Measurements from ENCODE around the gene F7. TPM values are rescaled to one million over a fixed set of nuclear protein-coding genes. Genes with fewer than 3 reads are reported as not detected.
"Not testable (repeated sequence)": the region's sequence is repeated elsewhere in the genome, so short reads cannot be mapped to it uniquely, and the experiment has no call there.

The F7 gene
- total and polyA plus RNA-seq, 10 donors = 0.03 TPM; not detected in 9

DNA sequence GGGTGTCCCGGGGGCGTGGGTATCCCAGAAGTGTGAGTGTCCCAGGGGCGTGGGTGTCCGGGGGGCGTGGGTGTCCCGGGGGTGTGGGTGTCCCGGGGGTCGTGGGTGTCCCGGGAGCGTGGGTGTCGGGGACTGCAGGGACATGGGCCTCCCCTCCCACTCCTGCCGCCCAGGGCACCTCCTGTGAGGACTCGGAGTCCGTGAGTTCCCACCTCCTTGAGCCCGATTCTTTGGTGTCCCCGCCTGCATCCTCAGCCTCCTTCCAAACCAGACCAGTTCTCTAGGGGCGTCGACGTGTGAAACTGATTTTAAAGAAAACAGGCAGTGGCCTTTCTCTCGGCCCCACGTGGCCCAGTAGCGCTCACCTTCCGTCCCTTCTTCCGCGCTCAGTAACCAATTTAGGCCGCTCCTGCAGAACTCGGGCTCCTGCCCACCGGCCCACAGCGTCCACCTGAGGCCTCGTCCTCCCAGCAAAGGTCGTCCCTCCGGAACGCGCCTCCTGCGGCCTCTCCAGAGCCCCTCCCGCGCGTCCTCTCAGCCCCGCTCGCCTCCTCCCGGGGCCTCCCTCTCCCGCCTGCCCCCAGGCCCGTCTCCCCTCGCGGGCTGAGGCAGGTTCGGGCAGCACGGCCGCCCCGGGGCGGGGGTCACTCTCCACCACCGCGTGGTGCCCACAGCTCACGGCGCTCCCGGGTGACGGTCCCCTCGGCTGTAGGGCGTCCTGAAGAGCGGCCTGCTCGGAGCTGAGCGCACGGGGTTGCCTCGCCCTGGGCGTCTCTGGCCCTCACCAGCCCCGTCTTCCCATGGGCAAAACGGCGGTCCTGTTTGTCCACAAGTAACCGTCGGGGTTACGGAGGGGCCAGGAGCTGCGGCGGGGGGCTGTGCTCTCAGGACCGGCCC, 3.8 kb downstream of the F7 start:
- TF ChIP-seq, protein P1, sequence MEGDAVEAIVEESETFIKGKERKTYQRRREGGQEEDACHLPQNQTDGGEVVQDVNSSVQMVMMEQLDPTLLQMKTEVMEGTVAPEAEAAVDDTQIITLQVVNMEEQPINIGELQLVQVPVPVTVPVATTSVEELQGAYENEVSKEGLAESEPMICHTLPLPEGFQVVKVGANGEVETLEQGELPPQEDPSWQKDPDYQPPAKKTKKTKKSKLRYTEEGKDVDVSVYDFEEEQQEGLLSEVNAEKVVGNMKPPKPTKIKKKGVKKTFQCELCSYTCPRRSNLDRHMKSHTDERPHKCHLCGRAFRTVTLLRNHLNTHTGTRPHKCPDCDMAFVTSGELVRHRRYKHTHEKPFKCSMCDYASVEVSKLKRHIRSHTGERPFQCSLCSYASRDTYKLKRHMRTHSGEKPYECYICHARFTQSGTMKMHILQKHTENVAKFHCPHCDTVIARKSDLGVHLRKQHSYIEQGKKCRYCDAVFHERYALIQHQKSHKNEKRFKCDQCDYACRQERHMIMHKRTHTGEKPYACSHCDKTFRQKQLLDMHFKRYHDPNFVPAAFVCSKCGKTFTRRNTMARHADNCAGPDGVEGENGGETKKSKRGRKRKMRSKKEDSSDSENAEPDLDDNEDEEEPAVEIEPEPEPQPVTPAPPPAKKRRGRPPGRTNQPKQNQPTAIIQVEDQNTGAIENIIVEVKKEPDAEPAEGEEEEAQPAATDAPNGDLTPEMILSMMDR (IDR thresholded peaks at IDR 0.05 in 8 of 11, conservative IDR thresholded peaks at IDR 0.05 in 3 of 11) = no peak
- no peak for TF ChIP-seq POLR2AphosphoS5 (IDR thresholded peaks at IDR 0.05)
- no peak for TF ChIP-seq POLR2A (IDR thresholded peaks at IDR 0.05)
- Histone ChIP-seq H3K4me3 (peak overlapping the region in 6 of 8 donors; percentile 25 to 68 (median 42)), H3K36me3 (no peaks in the 10 kb centered on the region), H3K4me1 (peaks cover 9 to 18% (median 15%) of the 10 kb centered on the region in 6 donors), H3K9me3 (no peaks in the 10 kb centered on the region), H3K27me3 (replicated peaks in 1 of 7) (peaks cover 0 to 43% (median 21%) of the 10 kb centered on the region in 7 donors), H3K27ac (no peak overlapping the region)
- peak; percentile 65 for DNase-seq
- WGBS, 5 donors = 28 to 38% (median 35%) methylated on average over 57 to 73 of the region's 73 CpGs
- intact Hi-C loops (cut with DNase I; ENCODE audit: low total_unique reads) = no loop called here

DNA sequence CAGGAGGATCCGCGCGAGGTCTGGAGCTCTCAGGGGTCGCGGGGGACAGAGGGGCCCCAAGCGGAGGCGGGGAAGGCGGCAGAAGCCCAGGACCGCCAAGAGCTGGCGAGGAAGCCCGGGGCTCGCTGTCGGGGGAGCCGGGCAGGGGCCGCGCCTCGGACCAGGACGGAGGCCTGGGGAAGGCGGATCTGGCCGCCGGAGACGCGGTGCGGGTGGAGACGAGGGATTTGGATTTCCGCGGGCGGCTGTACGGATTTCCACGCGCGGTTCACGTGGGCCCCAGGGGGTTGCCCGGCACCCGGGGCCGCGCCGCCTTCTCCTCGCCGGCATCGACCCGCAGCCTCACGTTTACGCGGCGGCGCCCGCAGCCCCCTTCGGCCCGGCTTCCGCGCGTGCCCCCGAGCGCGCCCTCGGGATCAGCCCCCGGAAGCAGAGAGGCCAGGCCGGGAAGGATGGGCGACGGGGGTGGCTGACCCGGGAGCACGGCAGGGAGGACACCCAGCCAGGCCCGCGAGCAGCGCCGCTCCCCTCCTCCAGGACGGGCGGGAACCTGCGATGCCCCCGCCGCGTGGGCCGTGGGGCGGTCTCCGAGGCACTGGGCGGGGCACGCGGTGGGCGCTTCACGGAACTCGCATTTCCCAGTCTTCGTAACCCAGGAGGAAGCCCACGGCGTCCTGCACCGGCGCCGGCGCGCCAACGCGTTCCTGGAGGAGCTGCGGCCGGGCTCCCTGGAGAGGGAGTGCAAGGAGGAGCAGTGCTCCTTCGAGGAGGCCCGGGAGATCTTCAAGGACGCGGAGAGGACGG, 4.7 kb downstream of the F7 start:
- 2 to 11% (median 3%) methylated on average over 35 to 99 of the region's 99 CpGs for WGBS, 5 donors
- intact Hi-C loops (cut with DNase I; ENCODE audit: low total_unique reads) = no loop called here
- peak; percentile 59 for DNase-seq

GRCh38 chr13:113110852-113111315, 5.3 kb downstream of the F7 start:
- peak overlapping the region in 7 of 8 donors; percentile 25 to 68 (median 41) for H3K4me3 ChIP-seq
- TF ChIP-seq, protein P1 (IDR thresholded peaks at IDR 0.05 in 8 of 11, conservative IDR thresholded peaks at IDR 0.05 in 3 of 11) = no peak
- TF ChIP-seq POLR2A (IDR thresholded peaks at IDR 0.05) (no peak), POLR2AphosphoS5 (IDR thresholded peaks at IDR 0.05) (no peak)
- H3K36me3 ChIP-seq = no peaks in the 10 kb centered on the region
- H3K27me3 ChIP-seq (replicated peaks in 1 of 7) = peaks cover 0 to 36% (median 21%) of the 10 kb centered on the region in 7 donors
- no peak for DNase-seq
- WGBS, 5 donors = 20 to 28% (median 24%) methylated on average over 32 to 49 of the region's 49 CpGs
- H3K27ac ChIP-seq = no peak overlapping the region
- intact Hi-C loops (cut with DNase I; ENCODE audit: low total_unique reads) = no loop called here
- no peaks in the 10 kb centered on the region for H3K9me3 ChIP-seq
- H3K4me1 ChIP-seq = peaks cover 9 to 18% (median 15%) of the 10 kb centered on the region in 6 donors

More for the DNA sequence above, 4.7 kb downstream of the F7 start:
- Histone ChIP-seq H3K9me3 (no peaks in the 10 kb centered on the region), H3K27me3 (replicated peaks in 1 of 7) (peaks cover 0 to 40% (median 21%) of the 10 kb centered on the region in 7 donors), H3K36me3 (no peaks in the 10 kb centered on the region), H3K4me1 (peaks cover 9 to 18% (median 15%) of the 10 kb centered on the region in 6 donors), H3K27ac (no peak overlapping the region), H3K4me3 (peak overlapping the region; percentile 25 to 68 (median 40))
- TF ChIP-seq POLR2AphosphoS5 (IDR thresholded peaks at IDR 0.05) = peak in 1 of 3 donors; percentile 22
- no peak for TF ChIP-seq POLR2A (IDR thresholded peaks at IDR 0.05)

DNA sequence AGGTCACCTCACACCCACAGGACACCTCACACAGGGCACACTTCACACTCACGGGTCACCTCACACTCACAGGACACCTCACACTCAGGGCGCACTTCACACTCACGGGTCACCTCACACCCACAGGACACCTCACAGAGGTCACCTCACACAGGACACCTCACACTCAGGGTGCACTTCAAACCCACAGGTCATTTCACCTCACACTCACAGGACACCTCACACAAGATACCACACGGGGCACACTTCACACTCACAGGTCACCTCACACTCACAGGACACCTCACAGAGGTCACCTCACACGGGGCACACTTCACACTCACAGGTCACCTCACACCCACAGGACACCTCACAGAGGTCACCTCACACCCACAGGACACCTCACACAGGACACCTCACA, 6.2 kb downstream of the F7 start:
- H3K36me3 ChIP-seq; intact Hi-C loops (cut with DNase I; ENCODE audit: low total_unique reads); H3K4me3 ChIP-seq; H3K9me3 ChIP-seq; H3K27ac ChIP-seq: not testable (repeated sequence)
- peak; percentile 34 for DNase-seq
- WGBS, 5 donors = 83 to 94% (median 89%) methylated on average over 5 of the region's 5 CpGs
- peaks cover 9 to 18% (median 15%) of the 10 kb centered on the region in 6 donors for H3K4me1 ChIP-seq
- peaks cover 0 to 34% (median 21%) of the 10 kb centered on the region in 7 donors for H3K27me3 ChIP-seq (replicated peaks in 1 of 7)

DNA sequence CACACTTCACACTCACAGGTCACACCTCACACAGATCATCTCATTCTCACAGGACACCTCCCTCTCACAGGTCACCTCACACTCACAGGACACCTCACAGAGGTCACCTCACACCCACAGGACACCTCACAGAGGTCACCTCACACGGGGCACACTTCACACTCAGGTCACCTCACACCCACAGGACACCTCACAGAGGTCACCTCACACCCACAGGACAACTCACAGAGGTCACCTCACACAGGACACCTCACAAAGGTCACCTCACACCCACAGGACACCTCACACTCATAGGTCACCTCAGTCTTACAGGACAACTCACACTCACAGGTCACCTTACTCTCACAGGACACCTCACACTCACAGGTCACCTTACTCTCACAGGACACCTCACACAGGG, 6.9 kb downstream of the F7 start:
- H3K4me3 ChIP-seq; H3K9me3 ChIP-seq; DNase-seq; H3K36me3 ChIP-seq; intact Hi-C loops (cut with DNase I; ENCODE audit: low total_unique reads); H3K27ac ChIP-seq: not testable (repeated sequence)
- Histone ChIP-seq H3K4me1 (peaks cover 9 to 18% (median 15%) of the 10 kb centered on the region in 6 donors), H3K27me3 (replicated peaks in 1 of 7) (peaks cover 0 to 31% (median 21%) of the 10 kb centered on the region in 7 donors)
- WGBS, 5 donors = 58 to 85% (median 77%) methylated on average over 1 of the region's 1 CpG

Data from spleen (tissue), 11 donors.